Measurements from ENCODE around the gene LMAN1L.

LMAN1L gene

GRCh38 chr15:74817370-74817737, 4.7 kb downstream of the LMAN1L start:
- no peak for DNase-seq

GRCh38 chr15:74820056-74820455, 7.4 kb downstream of the LMAN1L start:
- no peak for DNase-seq

GRCh38 chr15:74821091-74821789, 8.6 kb downstream of the LMAN1L start:
- DNase-seq = peak; percentile 86

GRCh38 chr15:74821790-74822158, 9.1 kb downstream of the LMAN1L start:
- DNase-seq = no peak

- DNase-seq = no peak
Observed at GRCh38 chr15:74822233-74822632, 9.6 kb downstream of the LMAN1L start.

GRCh38 chr15:74823324-74823723, 10.7 kb downstream of the LMAN1L start:
- no peak for DNase-seq

GRCh38 chr15:74824976-74825375, 12.3 kb downstream of the LMAN1L start:
- no peak for DNase-seq

GRCh38 chr15:74825866-74826265, 13.2 kb downstream of the LMAN1L start:
- no peak for DNase-seq

- no peak for DNase-seq
Observed at GRCh38 chr15:74826364-74826819, 13.8 kb downstream of the LMAN1L start, which contains the start of gene CPLX3. TSS of gene CPLX3 (plus strand) at chr15:74826627. CDS start at chr15:74826704, 77 bp downstream.

GRCh38 chr15:74826921-74827320, 14.3 kb downstream of the LMAN1L start:
- no peak for DNase-seq

GRCh38 chr15:74827614-74828013, 15.0 kb downstream of the LMAN1L start:
- DNase-seq = no peak

- no peak for DNase-seq
Observed at GRCh38 chr15:74828835-74829234, 16.2 kb downstream of the LMAN1L start.

GRCh38 chr15:74829486-74829885, 16.9 kb downstream of the LMAN1L start:
- no peak for DNase-seq

GRCh38 chr15:74829991-74830390, 17.4 kb downstream of the LMAN1L start:
- no peak for DNase-seq

- no peak for DNase-seq
Observed at GRCh38 chr15:74830868-74831267, 18.2 kb downstream of the LMAN1L start.

- DNase-seq = no peak
Observed at GRCh38 chr15:74831813-74832495, 19.3 kb downstream of the LMAN1L start.

- DNase-seq = no peak
Observed at GRCh38 chr15:74832826-74833225, 20.2 kb downstream of the LMAN1L start.

- no peak for DNase-seq
Observed at GRCh38 chr15:74833376-74834107, 20.9 kb downstream of the LMAN1L start.

- DNase-seq = peak; percentile 60
Observed at GRCh38 chr15:74835312-74835823, 22.7 kb downstream of the LMAN1L start.

GRCh38 chr15:74836846-74837245, 24.2 kb downstream of the LMAN1L start:
- DNase-seq = no peak

GRCh38 chr15:74837482-74838136, 25.0 kb downstream of the LMAN1L start:
- DNase-seq = no peak

GRCh38 chr15:74838137-74838516, 25.5 kb downstream of the LMAN1L start:
- no peak for DNase-seq

All from inflammatory macrophage treated with lipopolysaccharide for 4 hours (primary cell).